GM12873 (cell line): ENCODE results near the gene NHS.

ENCODE experiments used
- CTCF ChIP-seq: IDR thresholded peaks from 2 replicates; pipeline ENCODE4 v1.5.1; 2012; ENCODE audit warnings: low read depth, mild to moderate bottlenecking, moderate library complexity, low read length, control low read depth; ENCODE audit not compliant: insufficient read depth; ENCODE audit errors: missing control alignments

NHS gene

GRCh38 chrX:17669458-17669857 lies 294.5 kb downstream of the NHS start:
- no peak for TF ChIP-seq CTCF

GRCh38 chrX:17669891-17670290 lies 294.9 kb downstream of the NHS start:
- TF ChIP-seq CTCF = no peak

- no peak for TF ChIP-seq CTCF
Measured at GRCh38 chrX:17670874-17671273, 295.9 kb downstream of the NHS start.

- TF ChIP-seq CTCF = no peak
Measured at GRCh38 chrX:17674601-17675000, 299.6 kb downstream of the NHS start.

GRCh38 chrX:17679261-17679660 lies 304.3 kb downstream of the NHS start:
- TF ChIP-seq CTCF = no peak

GRCh38 chrX:17679820-17680219 lies 304.8 kb downstream of the NHS start:
- TF ChIP-seq CTCF = no peak

- no peak for TF ChIP-seq CTCF
Measured at GRCh38 chrX:17680732-17681413, 305.9 kb downstream of the NHS start.
